Measurements from ENCODE around the gene RFWD3.

Gene RFWD3

DNA sequence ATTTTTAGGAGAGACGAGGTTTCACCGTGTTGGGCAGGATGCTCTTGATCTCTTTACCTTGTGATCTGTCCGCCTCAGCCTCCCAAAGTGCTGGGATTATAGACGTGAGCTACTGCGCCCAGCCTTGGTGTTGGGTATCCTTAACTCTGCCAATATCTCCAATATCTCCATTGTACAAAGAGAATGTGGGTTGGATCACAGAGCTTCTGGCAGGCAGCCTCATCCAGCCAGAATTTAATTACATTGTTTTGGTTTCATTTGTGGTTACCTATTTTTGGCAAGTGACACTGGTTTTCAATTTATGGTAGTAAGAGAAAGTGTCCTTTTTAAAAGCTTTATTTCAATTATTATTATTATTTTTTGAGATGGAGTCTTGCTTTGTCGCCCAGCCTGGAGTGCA, 14.0 kb upstream of the RFWD3 start:
- TF ChIP-seq, protein P1, sequence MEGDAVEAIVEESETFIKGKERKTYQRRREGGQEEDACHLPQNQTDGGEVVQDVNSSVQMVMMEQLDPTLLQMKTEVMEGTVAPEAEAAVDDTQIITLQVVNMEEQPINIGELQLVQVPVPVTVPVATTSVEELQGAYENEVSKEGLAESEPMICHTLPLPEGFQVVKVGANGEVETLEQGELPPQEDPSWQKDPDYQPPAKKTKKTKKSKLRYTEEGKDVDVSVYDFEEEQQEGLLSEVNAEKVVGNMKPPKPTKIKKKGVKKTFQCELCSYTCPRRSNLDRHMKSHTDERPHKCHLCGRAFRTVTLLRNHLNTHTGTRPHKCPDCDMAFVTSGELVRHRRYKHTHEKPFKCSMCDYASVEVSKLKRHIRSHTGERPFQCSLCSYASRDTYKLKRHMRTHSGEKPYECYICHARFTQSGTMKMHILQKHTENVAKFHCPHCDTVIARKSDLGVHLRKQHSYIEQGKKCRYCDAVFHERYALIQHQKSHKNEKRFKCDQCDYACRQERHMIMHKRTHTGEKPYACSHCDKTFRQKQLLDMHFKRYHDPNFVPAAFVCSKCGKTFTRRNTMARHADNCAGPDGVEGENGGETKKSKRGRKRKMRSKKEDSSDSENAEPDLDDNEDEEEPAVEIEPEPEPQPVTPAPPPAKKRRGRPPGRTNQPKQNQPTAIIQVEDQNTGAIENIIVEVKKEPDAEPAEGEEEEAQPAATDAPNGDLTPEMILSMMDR (IDR thresholded peaks at IDR 0.05): no peak

DNA sequence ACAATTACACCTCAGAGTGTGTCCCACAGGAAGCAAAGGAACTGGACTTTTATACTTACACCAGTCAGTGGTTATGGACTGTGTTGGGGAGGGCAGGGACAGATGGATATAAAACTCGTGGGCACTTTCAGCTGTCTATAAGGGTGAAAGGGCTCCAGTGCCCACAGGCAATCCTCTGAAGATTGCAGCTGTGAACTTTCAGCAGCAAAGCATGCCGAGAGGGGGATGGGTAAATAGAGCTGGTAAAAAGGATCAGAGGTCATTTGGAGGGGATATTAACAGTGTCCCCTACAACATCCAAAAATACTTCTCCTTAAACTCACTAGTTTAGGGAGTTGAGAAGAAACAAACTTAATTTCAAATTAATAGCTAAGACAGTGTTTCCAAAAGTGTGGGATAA, 13.3 kb upstream of the RFWD3 start:
- TF ChIP-seq, protein P1 (IDR thresholded peaks at IDR 0.05): no peak

DNA sequence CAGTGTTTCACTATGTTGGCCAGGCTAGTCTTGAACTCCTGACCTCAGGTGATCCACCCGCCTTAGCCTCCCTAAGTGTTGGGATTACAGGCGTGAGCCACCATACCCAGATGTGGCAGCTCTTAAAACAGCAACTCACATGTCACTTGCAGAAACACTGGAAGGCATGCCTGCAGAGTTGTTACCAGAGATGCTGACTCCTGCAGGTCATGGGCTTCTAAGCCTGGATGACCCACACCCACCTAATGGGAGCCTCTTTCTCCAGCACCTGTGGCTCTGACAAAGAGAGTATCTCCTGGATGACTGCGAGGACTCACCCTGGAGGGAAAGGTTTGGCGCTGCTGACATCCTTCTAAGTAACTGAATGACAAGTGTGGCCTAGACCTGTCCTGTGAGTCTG, 11.2 kb upstream of the RFWD3 start:
- TF ChIP-seq, protein P1 (IDR thresholded peaks at IDR 0.05): no peak

DNA sequence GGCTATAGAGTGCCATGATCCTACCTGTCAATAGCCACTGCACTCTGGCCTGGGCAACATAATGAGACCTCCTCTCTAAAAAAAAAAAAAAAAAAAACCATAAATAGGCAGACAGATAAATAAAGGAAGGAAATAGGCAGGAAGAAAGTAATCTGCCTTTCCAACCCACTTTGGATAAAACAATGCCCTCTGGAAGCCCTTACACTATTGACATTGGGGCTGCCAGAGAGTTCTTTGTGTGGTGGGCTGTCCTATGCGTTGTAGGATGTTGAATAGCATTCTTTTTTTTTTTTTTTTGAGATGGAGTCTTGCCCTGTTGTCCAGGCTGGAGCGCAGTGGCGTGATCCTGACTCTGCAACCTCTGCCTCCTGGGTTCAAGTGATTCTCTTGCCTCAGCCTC, 7.2 kb upstream of the RFWD3 start:
- TF ChIP-seq, protein P1 (IDR thresholded peaks at IDR 0.05): no peak

DNA sequence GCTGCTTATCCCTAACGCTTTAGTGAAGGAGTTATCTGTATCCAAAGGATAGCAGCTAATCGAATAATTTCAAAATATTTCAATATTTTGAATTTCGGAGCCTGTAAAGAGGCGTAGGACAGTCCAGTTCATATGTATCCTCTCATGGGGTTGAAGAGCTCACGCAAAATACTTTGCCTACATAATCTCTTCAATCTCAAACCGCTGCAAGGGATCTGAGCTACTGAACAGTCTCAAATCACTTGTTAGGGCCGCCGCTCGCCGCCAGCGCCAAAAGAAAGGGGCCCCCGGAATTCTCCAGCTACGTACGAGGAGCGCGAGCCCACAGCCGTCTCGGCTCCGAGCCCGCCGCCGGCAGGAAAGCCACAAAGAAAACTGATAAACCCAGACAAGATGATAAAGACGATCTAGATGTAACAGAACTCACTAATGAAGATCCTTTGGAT, 601 bp upstream of the RFWD3 start:
- TF ChIP-seq, protein P1 (IDR thresholded peaks at IDR 0.05): no peak

DNA sequence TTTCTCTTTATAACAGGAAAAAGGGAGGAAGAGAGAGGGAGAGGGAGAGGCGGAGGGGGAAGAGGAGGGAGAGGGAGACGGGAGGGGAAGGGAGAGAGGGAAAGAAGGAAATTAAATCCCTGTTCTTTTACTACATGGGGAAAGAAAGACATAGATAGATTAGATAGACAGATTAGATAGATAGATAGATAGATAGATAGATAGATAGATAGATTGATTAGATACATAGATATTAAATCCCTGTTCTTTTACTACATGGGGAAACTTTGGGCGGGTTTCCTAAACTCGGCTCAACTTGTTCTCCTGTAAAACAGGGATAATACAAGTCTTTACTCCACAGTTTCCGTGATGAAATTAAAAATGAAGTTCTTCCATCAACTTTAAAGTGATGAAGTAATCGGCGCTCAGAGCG, 661 bp downstream of the RFWD3 start:
- TF ChIP-seq, protein P1 (IDR thresholded peaks at IDR 0.05): no peak

DNA sequence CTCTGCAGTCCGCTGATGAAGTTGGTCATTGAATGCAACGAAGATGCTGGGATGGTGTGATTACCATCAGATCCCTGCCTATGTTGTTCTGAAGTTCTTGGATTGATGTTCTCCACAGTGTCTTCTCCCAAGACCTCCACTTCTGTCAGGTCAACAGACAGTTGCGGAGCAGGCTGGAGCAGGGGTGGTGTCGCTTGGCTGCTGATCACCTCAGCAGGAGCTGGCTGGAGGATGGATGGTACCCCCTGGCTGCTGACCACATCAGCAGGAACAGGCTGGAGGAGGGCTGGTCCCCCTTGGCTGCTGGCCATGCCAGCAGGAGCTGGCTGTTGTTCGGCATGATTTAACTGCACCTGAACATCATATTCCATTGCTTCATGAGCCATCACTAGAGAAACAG, 5.6 kb downstream of the RFWD3 start:
- TF ChIP-seq, protein P1 (IDR thresholded peaks at IDR 0.05): no peak

DNA sequence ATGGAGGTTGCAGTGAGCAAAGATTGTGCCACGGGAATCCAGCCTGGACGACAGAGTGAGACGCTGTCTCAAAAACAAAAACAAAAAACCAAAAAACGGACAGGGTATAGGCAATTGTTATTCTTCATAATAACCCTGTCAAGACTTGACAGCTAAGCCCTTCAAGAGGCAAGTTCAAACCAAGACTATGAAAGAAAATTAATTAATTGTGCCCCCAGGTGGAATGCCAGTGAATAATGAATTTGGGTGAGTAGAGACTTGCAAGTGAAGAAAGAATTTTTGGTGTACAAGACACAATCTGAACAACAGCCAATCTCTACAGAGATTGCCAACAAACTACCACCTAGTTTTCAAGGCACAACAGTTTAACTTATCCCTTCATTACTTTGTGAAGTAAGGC, 6.3 kb downstream of the RFWD3 start:
- TF ChIP-seq, protein P1 (IDR thresholded peaks at IDR 0.05): no peak

Data from LNCAP (cell line).